GM10248 (cell line): ENCODE measurements around the gene DOCK9.

Source experiments
- CTCF ChIA-PET: fragments of 300-600 bp; sonication (Branson Sonifier 250); formaldehyde crosslinking; extraction: SDS; loops from one replicate; lab custom pipeline; 2021; ENCODE audit warnings: antibody characterized with exemption; lab: Yijun Ruan, JAX
- POLR2A ChIA-PET: fragments of 350-650 bp; sonication (Branson Sonifier 250); formaldehyde crosslinking; extraction: SDS; loops from one replicate; lab custom pipeline; 2020; ENCODE audit warnings: antibody characterized with exemption; lab: Yijun Ruan, JAX
- DNase-seq: peaks from one replicate; pipeline ENCODE4 v3.0.0; 2012; ENCODE audit errors: extremely low spot score
- TF ChIP-seq, protein P1 (sequence below): IDR thresholded peaks from 2 replicates; pipeline ENCODE4 v1.5.1; 2012; ENCODE audit warnings: mild to moderate bottlenecking, low read depth; ENCODE audit errors: extremely low read depth, missing control alignments, control extremely low read depth

Gene DOCK9

DNA sequence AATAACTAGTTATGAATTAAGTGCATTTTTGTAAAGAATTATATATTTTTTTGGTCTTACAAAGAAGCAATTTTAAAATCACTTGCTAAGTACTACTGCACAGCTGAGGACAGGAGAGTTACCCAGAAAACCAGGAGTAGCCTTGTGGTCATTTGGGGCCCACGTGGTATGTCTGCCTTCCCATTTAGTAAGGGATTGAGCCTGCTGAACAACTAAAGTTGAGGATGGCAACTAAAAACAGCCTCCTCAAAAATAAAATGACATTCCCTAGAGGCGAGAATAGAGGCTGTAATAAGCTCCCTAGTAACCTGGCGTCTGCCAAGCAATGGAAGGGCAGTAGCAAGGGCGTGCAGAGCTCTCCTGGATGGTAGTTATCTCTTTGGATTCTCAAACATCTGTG is 36.3 kb downstream of the DOCK9 start:
- CTCF ChIA-PET, result no interaction called here
- no peak for DNase-seq
- TF ChIP-seq, protein P1, sequence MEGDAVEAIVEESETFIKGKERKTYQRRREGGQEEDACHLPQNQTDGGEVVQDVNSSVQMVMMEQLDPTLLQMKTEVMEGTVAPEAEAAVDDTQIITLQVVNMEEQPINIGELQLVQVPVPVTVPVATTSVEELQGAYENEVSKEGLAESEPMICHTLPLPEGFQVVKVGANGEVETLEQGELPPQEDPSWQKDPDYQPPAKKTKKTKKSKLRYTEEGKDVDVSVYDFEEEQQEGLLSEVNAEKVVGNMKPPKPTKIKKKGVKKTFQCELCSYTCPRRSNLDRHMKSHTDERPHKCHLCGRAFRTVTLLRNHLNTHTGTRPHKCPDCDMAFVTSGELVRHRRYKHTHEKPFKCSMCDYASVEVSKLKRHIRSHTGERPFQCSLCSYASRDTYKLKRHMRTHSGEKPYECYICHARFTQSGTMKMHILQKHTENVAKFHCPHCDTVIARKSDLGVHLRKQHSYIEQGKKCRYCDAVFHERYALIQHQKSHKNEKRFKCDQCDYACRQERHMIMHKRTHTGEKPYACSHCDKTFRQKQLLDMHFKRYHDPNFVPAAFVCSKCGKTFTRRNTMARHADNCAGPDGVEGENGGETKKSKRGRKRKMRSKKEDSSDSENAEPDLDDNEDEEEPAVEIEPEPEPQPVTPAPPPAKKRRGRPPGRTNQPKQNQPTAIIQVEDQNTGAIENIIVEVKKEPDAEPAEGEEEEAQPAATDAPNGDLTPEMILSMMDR, result no peak
- POLR2A ChIA-PET, result no interaction called here

DNA sequence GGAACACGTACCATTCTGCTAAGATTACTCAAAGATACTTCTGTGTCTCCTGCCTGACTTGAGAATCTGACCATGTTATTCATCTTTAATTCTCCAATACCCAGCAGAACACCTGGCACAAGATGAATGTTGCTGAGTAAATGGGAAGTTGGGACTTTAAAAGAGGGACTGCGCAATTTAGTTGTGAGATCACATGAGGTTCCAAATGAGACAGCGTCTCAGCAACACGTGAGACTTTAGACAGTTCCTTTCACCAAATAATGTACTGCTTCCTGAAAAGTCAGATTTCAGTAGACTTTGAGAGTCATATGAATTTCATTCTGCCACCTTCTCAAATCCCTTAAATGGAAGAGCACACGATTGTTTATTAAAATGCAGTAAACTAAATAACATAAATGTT is 36.7 kb downstream of the DOCK9 start:
- no peak for DNase-seq
- TF ChIP-seq, protein P1, result no peak
- CTCF ChIA-PET, result no interaction called here
- POLR2A ChIA-PET, result no interaction called here

DNA sequence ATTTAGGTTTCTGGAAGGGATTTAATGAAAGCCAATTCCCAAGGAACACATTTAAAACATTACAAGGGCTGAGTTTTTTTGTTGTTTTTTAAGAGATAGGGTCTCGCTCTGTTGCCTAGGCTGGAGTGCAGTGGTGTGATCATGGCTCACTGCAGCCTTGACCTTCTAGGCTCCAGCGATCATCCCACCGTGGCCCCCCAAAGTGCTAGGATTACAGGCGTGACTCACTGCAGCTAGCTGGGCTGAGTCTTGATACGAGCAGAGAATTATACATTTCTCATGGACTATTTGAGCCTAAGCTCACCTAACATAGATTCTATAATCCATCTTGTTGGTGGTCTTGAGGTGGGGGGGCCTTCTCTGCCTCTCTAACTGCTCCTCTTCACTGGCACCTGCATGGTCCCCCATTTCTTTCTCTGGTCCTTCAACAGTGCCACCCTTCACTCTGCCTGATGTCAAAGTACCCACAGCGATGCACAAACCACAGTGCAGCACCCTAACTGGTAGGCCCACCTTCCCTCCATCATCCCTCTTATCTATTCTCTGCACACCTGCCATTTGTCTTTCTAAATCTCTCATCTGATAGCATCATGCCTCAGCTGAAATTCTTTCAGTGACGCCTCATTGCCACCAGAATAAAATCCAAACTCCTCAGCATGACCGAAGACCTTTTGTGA is 37.4 kb downstream of the DOCK9 start:
- POLR2A ChIA-PET, result no interaction called here
- CTCF ChIA-PET, result no interaction called here
- TF ChIP-seq, protein P1, result no peak
- DNase-seq, result no peak

DNA sequence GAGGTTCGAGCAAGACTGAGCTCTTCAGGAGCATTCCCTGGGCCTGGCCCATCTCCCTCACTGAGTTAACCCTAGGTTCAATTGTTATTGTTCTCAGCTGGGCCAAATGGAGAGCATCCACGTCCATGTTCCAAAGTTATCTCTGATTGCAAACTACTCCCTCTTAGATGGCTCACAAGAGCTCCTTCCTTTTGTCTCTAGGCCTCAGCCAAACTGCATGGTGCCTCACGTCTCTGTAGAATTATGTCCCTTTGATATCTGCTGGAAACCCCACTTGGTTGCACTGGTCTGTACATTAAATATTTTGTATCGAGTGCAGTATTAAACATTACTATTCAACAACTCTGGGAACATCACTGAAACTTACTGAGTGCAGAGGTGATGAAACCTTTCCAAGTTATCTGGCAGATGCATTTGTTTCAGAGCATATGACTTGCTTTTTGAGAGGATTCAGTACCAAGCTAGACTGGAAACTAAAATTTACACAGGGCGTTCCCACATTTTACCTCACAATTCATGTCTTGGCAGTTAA is 38.1 kb downstream of the DOCK9 start:
- POLR2A ChIA-PET, result no interaction called here
- TF ChIP-seq, protein P1, result no peak
- no peak for DNase-seq

DNA sequence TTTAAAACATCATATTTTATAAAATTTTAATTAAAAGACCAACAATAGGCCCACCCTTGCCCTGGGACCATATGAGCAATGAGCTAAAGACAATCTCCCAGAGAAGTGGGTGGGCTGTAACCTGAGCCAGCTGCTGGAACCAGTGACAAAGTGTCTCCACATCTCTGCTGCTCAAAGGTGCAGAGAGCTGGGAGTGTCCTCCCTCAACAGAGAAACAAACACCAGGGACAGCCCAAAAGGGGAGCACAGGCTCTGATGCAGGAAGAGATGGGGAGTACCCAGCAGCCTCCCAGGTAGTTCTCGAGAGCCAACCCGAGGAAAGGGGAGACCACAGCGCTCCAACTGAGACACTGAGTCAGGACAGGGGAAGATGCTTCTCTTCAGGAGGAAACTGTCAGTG is 39.1 kb downstream of the DOCK9 start:
- CTCF ChIA-PET, result no interaction called here
- TF ChIP-seq, protein P1, result no peak
- POLR2A ChIA-PET, result no interaction called here
- no peak for DNase-seq

More for the DNA sequence above, 38.1 kb downstream of the DOCK9 start:
- CTCF ChIA-PET, result no interaction called here

DNA sequence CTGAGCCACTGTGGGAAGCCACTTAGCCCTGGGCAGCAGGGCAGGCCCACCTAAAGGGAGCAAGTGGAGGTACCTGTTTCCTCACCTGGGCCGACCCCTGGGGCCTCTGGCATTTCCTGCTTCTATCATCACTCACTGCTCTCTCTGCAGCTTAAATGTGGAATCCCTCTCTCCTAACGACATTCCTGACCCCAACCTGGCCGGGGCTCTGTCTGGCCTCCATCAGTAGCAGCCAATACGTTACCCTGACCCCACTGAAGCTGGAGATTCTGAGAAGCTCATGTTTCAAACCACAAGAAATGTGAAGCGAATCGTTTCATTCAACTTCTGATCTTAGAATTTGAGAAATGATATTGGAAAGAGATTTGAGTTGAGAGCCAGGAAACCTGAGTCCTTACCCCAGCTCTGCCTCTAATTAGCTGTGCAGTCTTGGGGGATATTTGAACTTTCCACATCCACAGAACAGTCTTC is 39.9 kb downstream of the DOCK9 start:
- no peak for DNase-seq

More for the DNA sequence above, 39.9 kb downstream of the DOCK9 start:
- CTCF ChIA-PET, result interaction anchor here (0.8 kb wide), 1 partner anchor 9 kb away, joined by 3 read pairs; no protein-coding TSS in a partner anchor
- POLR2A ChIA-PET, result interaction anchor here (0.6 kb wide), 1 partner anchor 9 kb away, joined by 4 read pairs; no protein-coding TSS in a partner anchor
- TF ChIP-seq, protein P1, result no peak
